Stimulated activated CD8-positive, alpha-beta memory T cell treated with anti-CD3 and anti-CD28 coated beads, Interleukin-2, amount 100 ng/mL, for 1 hour (primary cell): ENCODE measurements around the gene CHST10.

Experiments
- DNase-seq, 2 donors: peaks; one replicate each; pipeline ENCODE4 v3.0.0-alpha.2; 2020; ENCODE audit warnings: low read depth in 2 of 2

The CHST10 gene

GRCh38 chr2:100416397-100416934 lies 1.0 kb downstream of the CHST10 start:
- no peak for DNase-seq

DNA sequence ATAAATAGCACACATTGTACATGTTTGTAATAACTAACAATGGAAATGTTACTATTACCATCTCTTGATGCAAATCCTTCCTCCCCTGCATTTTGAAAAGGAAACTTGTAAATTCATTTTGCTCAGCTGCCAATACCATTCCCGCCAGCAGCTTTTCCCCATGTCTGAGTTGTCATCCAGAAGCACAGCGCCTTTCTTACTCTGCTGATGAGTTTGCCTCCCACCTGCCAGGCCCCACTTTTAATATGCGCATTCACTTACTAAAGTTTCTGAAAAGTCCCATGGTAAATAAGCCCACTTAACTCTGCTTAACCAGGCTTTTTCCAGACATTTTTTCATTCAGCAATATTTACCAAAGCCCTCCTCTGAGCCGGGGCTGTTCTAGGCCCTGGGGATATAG lies 3.9 kb downstream of the CHST10 start:
- no peak for DNase-seq

GRCh38 chr2:100412881-100413321 lies 4.6 kb downstream of the CHST10 start:
- no peak for DNase-seq

DNA sequence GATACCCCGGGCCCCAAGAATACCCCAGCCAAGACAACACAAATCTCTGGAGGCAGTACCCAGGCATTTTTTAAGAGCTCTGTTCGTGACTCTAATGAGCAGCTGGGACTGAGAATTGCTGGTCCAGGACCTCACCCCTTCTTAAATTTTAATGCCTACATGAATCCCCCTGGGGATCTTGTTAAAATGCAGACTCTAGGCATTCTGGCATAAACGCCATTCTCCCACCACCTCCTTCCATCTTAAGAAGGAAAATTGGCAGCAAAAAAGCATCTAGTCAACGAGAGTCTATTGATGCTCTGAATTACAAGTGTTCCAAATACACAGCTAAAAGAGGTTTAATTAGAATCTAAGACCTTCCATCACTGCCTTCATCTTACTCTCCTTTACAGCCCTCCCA lies 5.0 kb downstream of the CHST10 start:
- DNase-seq = no peak

GRCh38 chr2:100411841-100412292 lies 5.6 kb downstream of the CHST10 start:
- DNase-seq = no peak

DNA sequence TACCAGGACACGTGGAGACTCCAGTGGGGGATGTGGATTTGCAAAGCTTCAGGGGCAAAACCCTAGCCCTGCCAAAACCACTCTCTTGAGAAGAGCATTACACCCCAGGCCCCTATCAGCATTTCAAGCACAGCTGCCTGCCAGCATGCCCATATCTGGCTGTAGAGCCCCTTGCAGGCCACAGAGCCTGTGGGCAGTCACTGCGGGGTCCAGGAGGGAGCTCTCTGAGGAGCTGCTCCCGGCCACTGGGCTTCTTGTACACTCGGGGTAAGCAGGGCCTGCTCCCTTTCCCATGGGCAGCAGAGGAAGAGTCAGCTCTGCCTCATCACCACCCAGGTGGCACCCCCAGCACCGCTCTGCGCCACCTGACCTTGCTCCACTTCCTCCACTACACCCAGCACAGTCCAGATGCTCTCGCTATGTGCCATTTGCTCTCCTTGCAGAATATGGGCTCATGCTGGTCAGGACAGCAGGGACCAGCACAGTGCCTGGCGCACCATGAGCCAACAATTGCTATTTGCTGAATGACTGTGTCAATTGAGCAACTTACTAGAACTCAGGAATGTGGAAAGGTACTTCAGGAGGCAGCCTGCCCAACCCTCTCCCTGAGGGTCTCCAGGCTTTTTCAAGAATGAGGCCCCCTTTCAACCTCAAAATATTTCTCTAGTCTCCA lies 7.4 kb downstream of the CHST10 start:
- no peak for DNase-seq

- DNase-seq = no peak
Measured at GRCh38 chr2:100409461-100409860, 8.0 kb downstream of the CHST10 start.

DNA sequence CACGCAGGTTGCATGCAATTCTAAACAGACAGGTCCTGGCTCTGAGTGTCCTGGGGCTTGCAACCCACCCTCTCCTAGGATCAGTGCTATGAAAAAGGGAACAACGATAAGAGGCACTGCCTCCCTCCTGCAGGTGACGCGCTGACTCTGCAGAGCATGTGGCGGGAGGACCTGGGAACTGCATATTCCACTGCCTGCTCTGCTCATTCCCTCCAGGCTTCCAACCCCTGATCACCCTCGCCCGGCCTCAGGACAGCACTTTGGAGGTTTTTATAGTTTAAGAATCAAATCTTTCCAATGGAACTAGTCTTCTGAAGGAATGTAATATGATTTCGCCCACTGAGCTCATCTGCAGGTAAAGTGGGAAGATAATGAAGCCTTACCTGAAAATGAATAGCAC lies 8.5 kb downstream of the CHST10 start:
- DNase-seq = no peak

DNA sequence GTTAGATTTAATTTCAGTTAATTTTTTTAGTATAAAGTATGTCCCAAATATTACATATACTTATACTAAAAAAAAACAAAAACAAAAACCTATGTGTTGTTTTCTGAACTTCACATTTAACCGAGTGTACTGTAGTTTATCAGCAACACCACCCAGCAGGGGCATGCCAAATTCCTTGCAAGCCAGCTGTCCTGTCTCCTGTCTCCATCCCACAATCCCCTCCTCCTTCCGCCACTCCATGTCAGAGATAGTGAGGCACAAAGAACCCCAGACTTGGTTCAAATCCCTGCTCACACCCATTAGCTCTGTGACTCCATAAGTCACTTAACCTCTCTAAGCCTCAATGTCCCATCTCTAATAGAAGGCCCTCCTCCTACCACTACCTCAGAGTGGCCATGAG lies 9.4 kb downstream of the CHST10 start:
- DNase-seq = no peak

GRCh38 chr2:100407563-100407962 lies 9.9 kb downstream of the CHST10 start:
- no peak for DNase-seq

GRCh38 chr2:100407073-100407472 lies 10.4 kb downstream of the CHST10 start:
- no peak for DNase-seq

- no peak for DNase-seq
Measured at GRCh38 chr2:100406120-100406508, 11.4 kb downstream of the CHST10 start.

- DNase-seq = no peak
Measured at GRCh38 chr2:100405403-100406119, 11.9 kb downstream of the CHST10 start.

DNA sequence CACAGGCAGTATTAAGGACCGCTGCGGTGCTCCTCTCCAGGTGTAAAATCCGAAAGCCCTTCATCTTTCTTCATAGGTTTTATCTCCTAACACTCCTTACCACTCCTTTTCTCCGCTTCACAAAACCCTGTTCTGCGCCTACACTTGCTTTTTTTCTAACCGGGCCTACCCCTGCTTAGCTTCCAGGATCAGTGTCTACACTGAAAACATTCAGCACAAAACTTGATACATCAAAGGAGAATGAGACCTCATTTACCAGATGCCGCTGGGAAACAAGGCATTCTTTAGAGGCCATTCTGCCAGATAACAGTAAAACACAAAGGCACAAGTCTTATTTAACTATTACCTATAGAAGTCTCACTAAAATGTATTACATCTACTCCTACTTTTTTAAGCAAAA lies 13.1 kb downstream of the CHST10 start:
- no peak for DNase-seq

DNA sequence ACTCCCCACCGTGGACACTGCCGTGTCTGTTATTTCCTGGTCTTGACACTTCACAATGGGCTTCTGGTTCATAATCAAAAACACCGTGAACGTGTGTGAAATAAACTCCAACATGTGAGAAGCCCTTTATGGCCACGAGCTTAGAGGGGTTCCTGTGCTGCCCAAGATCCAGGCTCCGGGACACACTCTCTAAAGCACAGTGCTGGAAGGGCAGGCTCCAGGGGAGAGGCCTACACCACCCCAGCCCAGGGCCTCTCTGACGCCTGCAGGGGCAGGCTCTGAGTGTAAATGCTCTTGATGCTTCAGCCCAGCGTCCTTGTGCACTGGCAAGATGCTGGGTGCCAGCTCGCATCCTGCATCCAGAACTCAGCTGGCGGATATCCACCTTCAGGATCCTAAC lies 13.7 kb downstream of the CHST10 start:
- no peak for DNase-seq

GRCh38 chr2:100401268-100401667 lies 16.2 kb downstream of the CHST10 start:
- no peak for DNase-seq

DNA sequence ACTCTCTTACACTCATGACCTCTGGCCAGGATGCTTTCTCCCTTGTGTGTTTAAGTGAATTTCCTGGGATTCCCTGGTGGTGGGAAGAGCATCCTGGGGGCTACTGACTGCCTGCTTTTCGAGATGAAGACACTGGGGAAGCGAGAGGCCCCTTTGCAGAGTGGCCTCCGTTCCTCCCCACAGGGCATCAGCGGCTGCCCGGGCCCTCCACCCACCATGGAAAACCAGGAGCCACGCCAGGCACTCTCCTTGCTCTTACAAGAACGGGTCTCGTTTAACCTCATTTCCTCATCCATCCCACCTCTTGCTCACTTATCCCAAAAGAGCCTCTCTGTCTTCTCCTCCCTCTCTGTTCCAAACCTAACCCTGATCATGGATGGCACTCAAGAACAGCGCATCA lies 17.8 kb downstream of the CHST10 start:
- no peak for DNase-seq

DNA sequence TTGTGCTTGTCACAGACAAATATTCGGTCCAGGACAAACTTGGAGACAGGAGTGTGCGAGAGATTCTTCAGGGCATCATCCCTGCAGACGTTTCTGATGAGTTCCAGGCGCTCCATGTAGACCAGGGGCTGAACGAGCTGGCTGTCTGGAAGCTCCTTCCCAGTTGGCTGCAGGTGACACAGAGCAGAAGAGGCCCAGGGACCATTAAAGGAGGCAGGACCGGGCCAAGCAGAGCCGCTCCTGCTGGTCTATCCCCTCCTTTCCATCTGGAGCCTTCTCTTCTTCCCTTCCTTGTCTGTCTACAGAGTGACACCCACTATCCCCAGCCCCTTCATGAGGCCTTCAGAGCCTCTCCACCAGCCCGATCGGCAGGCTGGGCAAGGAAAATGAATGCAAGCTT lies 19.5 kb downstream of the CHST10 start:
- DNase-seq = no peak

DNA sequence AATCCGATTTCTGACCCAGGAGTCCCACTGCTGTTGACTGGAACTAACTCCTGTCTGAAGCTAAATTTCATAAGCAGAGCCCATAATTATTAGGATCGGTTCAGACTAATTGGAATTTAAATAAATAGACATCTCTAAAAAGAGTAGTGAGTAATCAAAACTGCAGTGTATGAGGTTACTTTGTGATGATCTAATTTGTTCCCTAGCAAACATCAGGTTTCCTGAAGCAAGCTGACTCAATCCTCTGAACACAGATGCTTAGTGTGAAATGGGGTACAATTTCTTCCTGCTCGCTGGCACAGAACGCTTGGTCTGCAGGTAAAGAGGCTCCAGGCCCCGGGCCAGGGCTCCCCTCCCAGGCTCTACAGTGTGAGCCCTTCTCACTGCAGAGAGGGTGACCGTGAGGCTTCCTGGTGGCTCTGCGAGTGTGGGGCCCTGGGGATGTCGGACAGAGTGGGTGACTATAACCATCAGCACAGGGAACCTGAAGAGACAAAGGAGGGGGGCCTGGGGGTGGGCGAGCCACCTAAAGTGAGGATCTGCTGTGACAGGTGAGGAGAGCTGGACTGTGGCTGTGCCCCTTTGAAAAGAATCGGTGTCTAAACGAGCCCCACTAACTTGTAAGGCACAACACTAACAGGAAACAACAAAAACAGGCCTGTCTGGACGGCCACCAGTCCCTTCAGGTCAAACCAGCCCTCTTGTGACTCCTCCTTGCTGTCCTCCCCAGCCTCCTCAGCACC lies 20.2 kb downstream of the CHST10 start:
- no peak for DNase-seq

GRCh38 chr2:100396483-100396882 lies 21.0 kb downstream of the CHST10 start:
- DNase-seq = no peak

DNA sequence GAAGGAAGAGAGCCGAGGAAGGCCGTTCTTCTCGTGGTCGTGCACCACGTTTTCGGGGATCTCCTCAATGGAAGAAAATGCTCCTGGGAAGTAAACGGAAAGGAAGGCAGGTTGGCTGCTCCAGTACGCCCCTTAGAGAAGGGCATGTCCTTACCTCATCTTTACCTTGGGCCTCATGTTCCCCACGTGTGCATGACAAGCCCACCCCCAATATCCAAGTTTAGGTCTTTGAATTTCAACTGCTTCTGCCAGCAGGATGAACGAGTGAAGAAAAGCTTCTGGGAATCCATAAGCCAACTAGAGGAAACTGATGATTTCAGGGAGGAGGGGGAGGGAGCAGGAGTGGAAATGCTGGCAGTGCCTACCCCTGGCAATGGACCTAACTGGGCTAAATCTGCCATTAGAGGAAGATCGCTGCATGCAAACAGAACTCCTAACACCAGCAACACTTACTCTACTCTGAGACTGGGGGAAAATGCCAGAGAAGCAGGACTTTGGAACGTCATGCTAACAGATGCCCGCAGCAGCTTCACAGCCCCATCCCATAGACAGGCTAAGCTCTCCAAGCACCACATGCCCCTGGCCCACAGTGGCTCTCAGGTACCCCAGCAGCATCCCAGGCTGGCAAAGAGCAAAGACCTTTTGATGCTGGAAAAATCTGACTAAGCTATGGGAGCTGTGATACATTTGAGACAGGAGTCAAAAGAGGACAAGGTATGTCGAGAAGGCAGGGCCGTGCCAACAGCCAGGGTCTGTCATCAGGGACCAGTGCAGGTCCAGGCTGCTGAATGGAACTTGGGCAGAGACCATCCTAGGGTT lies 21.7 kb downstream of the CHST10 start:
- DNase-seq = no peak
